Mesendoderm (in vitro differentiated cells): ENCODE measurements around the gene GFRA1.
"Not testable (repeated sequence)": the region's sequence is repeated elsewhere in the genome, so short reads cannot be mapped to it uniquely, and the experiment has no call there.

Source experiments
- DNase-seq: peaks from one replicate; pipeline ENCODE4 v3.0.0; 2013
- H2AK5ac ChIP-seq: 2 replicates; pipeline ENCODE4 v1.6.1; 2013; ENCODE audit warnings: low read length, inconsistent platforms
- H2BK120ac ChIP-seq: 2 replicates; pipeline ENCODE4 v1.6.1; 2013; ENCODE audit warnings: low read depth, mild to moderate bottlenecking, low read length, moderate library complexity, mixed read lengths
- H2BK15ac ChIP-seq: replicated peaks from 2 replicates; pipeline ENCODE4 v1.6.1; 2013; ENCODE audit warnings: low read depth, mild to moderate bottlenecking, moderate library complexity
- H2BK5ac ChIP-seq: 2 replicates; pipeline ENCODE4 v1.6.1; 2013; ENCODE audit warnings: low read length, inconsistent platforms
- H3K18ac ChIP-seq: 2 replicates; pipeline ENCODE4 v1.6.1; 2013; ENCODE audit warnings: mild to moderate bottlenecking, low read length, mixed read lengths
- H3K23ac ChIP-seq: one replicate; pipeline ENCODE4 v1.6.1; 2013; ENCODE audit warnings: low read length
- H3K27ac ChIP-seq: 2 replicates; pipeline ENCODE4 v1.5.1; 2013; ENCODE audit warnings: low read depth, mild to moderate bottlenecking, inconsistent platforms, low read length, moderate library complexity
- H3K27me3 ChIP-seq: 2 replicates; pipeline ENCODE4 v1.6.1; 2013; ENCODE audit warnings: low read length, control low read depth, mild to moderate bottlenecking, inconsistent platforms; ENCODE audit not compliant: insufficient read depth, poor library complexity
- H3K36me3 ChIP-seq: 2 replicates; pipeline ENCODE4 v1.6.1; 2013; ENCODE audit warnings: low read length, inconsistent platforms; ENCODE audit not compliant: control insufficient read depth, insufficient read depth
- H3K4ac ChIP-seq: one replicate; pipeline ENCODE4 v1.6.1; 2013; ENCODE audit warnings: low read depth, mild to moderate bottlenecking, low read length, moderate library complexity
- H3K4me1 ChIP-seq: 2 replicates; pipeline ENCODE4 v1.6.1; 2013; ENCODE audit warnings: low read depth, low read length, inconsistent platforms; ENCODE audit not compliant: control insufficient read depth
- H3K4me2 ChIP-seq: 2 replicates; pipeline ENCODE4 v1.6.1; 2013; ENCODE audit warnings: low read length
- H3K4me3 ChIP-seq: 2 replicates; pipeline ENCODE4 v1.5.1; 2013; ENCODE audit warnings: mild to moderate bottlenecking, low read length
- H3K56ac ChIP-seq: one replicate; pipeline ENCODE4 v1.6.1; 2013; ENCODE audit warnings: low read length
- H3K79me1 ChIP-seq: 2 replicates; pipeline ENCODE4 v1.6.1; 2013; ENCODE audit warnings: low read length, inconsistent platforms
- H3K79me2 ChIP-seq: 2 replicates; pipeline ENCODE4 v1.6.1; 2013; ENCODE audit warnings: mild to moderate bottlenecking, low read length; ENCODE audit not compliant: control insufficient read depth, insufficient read depth
- H3K9ac ChIP-seq: 2 replicates; pipeline ENCODE4 v1.6.1; 2013; ENCODE audit warnings: low read length, inconsistent platforms
- H4K5ac ChIP-seq: one replicate; pipeline ENCODE4 v1.6.1; 2013; ENCODE audit warnings: low read length
- H4K8ac ChIP-seq: one replicate; pipeline ENCODE4 v1.6.1; 2013; ENCODE audit warnings: low read depth, mild to moderate bottlenecking, control low read depth, low read length, moderate library complexity
- WGBS: extraction: QIAGEN DNeasy Blood & Tissue Kit; methylation state at CpG from one replicate; pipeline ENCODE4 v1.1.7; 2013; ENCODE audit warnings: low lambda C conversion rate, missing lambda C conversion rate; ENCODE audit not compliant: insufficient coverage; ENCODE audit errors: extremely low coverage; 5-methylcytosine and 5-hydroxymethylcytosine counted together

The GFRA1 gene

GRCh38 chr10:116055252-116055916 lies 217.6 kb downstream of the GFRA1 start:
- no CpG with 5 or more reads among the region's 14 CpGs for WGBS

GRCh38 chr10:116053910-116054309 lies 219.1 kb downstream of the GFRA1 start:
- Histone ChIP-seq H3K79me1 (no peaks in the 10 kb centered on the region), H4K5ac (no peak overlapping the region), H3K27me3 (no peaks in the 10 kb centered on the region), H4K8ac (no peak overlapping the region), H3K4ac (no peak overlapping the region), H3K79me2 (no peaks in the 10 kb centered on the region), H3K9ac (no peak overlapping the region), H3K27ac (no peak overlapping the region), H3K36me3 (no peaks in the 10 kb centered on the region), H3K4me1 (no peaks in the 10 kb centered on the region), H3K4me3 (no peak overlapping the region), H2AK5ac (no peak overlapping the region), H2BK120ac (no peak overlapping the region), H3K4me2 (no peak overlapping the region), H3K56ac (no peak overlapping the region), H2BK5ac (no peak overlapping the region), H3K23ac (no peak overlapping the region), H3K18ac (no peak overlapping the region), H2BK15ac (no peak overlapping the region)
- no CpG with 5 or more reads among the region's 4 CpGs for WGBS
- no peak for DNase-seq

More at GRCh38 chr10:116055252-116055916, 217.6 kb downstream of the GFRA1 start:
- no peak overlapping the region for H3K18ac ChIP-seq
- H3K4me3 ChIP-seq = no peak overlapping the region
- H3K36me3 ChIP-seq = no peaks in the 10 kb centered on the region
- no peak overlapping the region for H3K4me2 ChIP-seq
- H4K8ac ChIP-seq = no peak overlapping the region
- H3K27me3 ChIP-seq = no peaks in the 10 kb centered on the region
- H2AK5ac ChIP-seq = no peak overlapping the region
- no peak overlapping the region for H3K23ac ChIP-seq
- H3K9ac ChIP-seq = no peak overlapping the region
- H2BK5ac ChIP-seq = no peak overlapping the region
- H2BK120ac ChIP-seq = no peak overlapping the region
- no peaks in the 10 kb centered on the region for H3K4me1 ChIP-seq
- no peak overlapping the region for H3K4ac ChIP-seq
- no peak for DNase-seq
- no peak overlapping the region for H4K5ac ChIP-seq
- no peak overlapping the region for H3K27ac ChIP-seq
- H3K56ac ChIP-seq = no peak overlapping the region
- no peak overlapping the region for H2BK15ac ChIP-seq
- no peaks in the 10 kb centered on the region for H3K79me2 ChIP-seq
- no peaks in the 10 kb centered on the region for H3K79me1 ChIP-seq

DNA sequence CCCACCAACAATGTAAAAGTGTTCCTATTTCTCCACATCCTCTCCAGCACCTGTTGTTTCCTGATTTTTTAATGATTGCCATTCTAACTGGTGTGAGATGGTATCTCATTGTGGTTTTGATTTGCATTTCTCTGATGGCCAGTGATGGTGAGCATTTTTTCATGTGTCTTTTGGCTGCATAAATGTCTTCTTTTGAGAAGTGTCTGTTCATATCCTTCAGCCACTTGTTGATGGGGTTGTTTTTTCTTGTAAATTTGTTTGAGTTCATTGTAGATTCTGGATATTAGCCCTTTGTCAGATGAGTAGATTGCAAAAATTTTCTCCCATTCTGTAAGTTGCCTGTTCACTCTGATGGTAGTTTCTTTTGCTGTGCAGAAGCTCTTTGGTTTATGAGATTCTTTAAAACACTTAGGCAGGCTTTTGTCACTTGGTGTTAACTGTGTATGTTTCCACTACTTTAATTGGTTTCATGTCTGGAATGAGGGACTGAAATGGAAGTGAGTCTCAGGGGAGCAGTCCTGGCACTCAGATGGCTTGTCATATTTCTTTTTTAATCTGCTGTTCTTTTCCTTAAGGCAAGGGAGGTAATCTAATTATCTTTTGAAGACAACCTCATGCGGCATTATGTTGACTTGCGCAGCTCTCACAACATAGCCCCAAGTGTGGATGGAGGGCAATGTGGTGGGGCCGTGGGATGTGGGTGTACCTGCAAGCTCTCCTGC lies 219.8 kb downstream of the GFRA1 start:
- not testable (repeated sequence) for H3K36me3 ChIP-seq, H3K4me1 ChIP-seq, H3K18ac ChIP-seq, H3K4me3 ChIP-seq, H2AK5ac ChIP-seq, H3K4ac ChIP-seq, DNase-seq, H2BK15ac ChIP-seq, H3K4me2 ChIP-seq, H2BK120ac ChIP-seq, H4K8ac ChIP-seq, H3K56ac ChIP-seq, H3K23ac ChIP-seq, H4K5ac ChIP-seq, H3K79me1 ChIP-seq, H3K79me2 ChIP-seq, H3K27ac ChIP-seq, H3K9ac ChIP-seq, H3K27me3 ChIP-seq, H2BK5ac ChIP-seq
- WGBS = no CpG with 5 or more reads among the region's 3 CpGs

DNA sequence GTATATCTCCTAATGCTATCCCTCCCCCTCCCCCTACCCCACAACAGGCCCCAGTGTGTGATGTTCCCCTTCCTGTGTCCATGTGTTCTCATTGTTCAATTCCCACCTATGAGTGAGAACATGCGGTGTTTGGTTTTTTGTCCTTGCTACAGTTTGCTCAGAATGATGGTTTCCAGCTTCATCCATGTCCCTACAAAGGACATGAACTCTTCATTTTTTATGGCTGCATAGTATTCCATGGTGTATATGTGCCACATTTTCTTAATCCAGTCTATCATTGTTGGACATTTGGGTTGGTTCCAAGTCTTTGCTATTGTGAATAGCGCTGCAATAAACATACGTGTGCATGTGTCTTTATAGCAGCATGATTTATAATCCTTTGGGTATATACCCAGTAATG lies 220.5 kb downstream of the GFRA1 start:
- not testable (repeated sequence) for H4K8ac ChIP-seq, H3K4me2 ChIP-seq, H2BK120ac ChIP-seq, H4K5ac ChIP-seq, H3K36me3 ChIP-seq, H3K4me3 ChIP-seq, H3K9ac ChIP-seq, H3K56ac ChIP-seq, H3K27me3 ChIP-seq, H3K79me2 ChIP-seq, DNase-seq, H3K79me1 ChIP-seq, H3K27ac ChIP-seq, H3K18ac ChIP-seq, H3K4me1 ChIP-seq, H3K4ac ChIP-seq, H2BK15ac ChIP-seq, H3K23ac ChIP-seq, H2BK5ac ChIP-seq, H2AK5ac ChIP-seq
- no CpG with 5 or more reads among the region's 3 CpGs for WGBS

DNA sequence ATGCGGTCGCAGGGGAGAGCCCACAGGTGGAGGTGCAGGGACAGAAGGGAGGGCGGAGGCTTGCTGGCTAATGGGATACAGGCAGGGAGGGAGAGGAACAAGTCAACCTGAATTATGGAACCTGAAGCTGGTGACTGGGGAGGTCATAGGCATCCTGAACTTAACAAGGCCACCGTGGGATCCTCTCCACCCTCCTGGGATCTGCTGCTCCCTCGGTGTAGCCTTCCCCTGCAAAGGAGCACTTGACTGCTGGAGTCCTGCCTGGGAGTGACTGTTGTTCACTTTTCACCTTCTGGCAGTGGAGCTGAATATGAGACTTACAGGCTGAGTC lies 223.1 kb downstream of the GFRA1 start:
- no peaks in the 10 kb centered on the region for H3K4me1 ChIP-seq
- H4K8ac ChIP-seq = no peak overlapping the region
- H3K79me2 ChIP-seq = no peaks in the 10 kb centered on the region
- no peak overlapping the region for H4K5ac ChIP-seq
- no peak overlapping the region for H3K56ac ChIP-seq
- no peak overlapping the region for H2BK5ac ChIP-seq
- no peak overlapping the region for H3K23ac ChIP-seq
- WGBS = no CpG with 5 or more reads among the region's 5 CpGs
- no peaks in the 10 kb centered on the region for H3K36me3 ChIP-seq
- no peak overlapping the region for H3K27ac ChIP-seq
- H3K18ac ChIP-seq = no peak overlapping the region
- H3K4ac ChIP-seq = no peak overlapping the region
- no peak overlapping the region for H3K4me3 ChIP-seq
- no peak overlapping the region for H2BK15ac ChIP-seq
- no peak overlapping the region for H2AK5ac ChIP-seq
- no peak for DNase-seq
- no peaks in the 10 kb centered on the region for H3K79me1 ChIP-seq
- no peaks in the 10 kb centered on the region for H3K27me3 ChIP-seq
- H3K4me2 ChIP-seq = no peak overlapping the region
- H2BK120ac ChIP-seq = no peak overlapping the region
- no peak overlapping the region for H3K9ac ChIP-seq
